NOMO-1 treated with DMSO at 0.1 percent for 48 hours (cell line): Measurements from ENCODE around the gene GDF10.

Experiments used
- DNase-seq: peaks from one replicate; lab custom pipeline; 2025; ENCODE audit not compliant: unreplicated experiment; lab: John Stamatoyannopoulos, UW

GDF10 gene

GRCh38 chr10:47291682-47292081, 8.3 kb upstream of the GDF10 start:
- DNase-seq: no peak

DNA sequence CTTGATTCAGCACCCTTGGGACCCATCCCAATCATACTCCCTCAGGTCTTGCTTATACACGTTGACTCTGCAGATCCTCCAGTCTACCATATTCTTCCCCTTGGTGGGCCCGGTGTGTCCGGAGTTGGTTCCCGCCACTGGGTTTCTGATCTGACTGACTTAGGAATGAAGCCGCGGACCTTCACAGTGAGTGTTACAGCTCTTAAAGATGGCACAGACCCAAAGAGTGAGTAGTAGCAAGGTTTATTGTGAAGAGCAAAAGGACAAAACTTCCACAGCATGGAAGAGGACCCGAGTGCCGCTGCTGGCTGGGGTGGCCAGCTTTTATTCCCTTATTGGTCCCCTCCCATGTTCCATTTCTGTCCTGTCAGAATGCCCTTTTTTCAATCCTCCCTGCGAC, 5.9 kb upstream of the GDF10 start:
- DNase-seq: no peak

DNA sequence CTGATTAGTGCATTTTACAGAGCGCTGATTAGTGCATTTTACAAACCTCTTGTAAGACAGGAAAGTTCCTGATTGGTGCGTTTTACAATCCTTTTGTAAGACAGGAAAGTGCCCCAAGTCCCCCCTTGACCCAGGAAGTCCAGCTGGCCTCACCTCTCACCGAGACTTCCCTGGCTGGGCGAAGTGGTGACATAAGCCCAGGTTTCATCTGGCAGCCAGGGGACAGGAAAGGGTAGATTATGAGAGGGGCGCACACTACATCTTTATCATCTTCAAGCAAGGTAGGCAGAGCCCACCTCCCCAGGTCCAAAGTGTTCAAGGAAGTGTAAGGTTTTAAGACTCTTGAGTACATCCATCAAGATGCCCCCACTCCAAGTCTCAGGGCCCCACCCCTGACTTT, 5.5 kb upstream of the GDF10 start:
- DNase-seq: no peak

DNA sequence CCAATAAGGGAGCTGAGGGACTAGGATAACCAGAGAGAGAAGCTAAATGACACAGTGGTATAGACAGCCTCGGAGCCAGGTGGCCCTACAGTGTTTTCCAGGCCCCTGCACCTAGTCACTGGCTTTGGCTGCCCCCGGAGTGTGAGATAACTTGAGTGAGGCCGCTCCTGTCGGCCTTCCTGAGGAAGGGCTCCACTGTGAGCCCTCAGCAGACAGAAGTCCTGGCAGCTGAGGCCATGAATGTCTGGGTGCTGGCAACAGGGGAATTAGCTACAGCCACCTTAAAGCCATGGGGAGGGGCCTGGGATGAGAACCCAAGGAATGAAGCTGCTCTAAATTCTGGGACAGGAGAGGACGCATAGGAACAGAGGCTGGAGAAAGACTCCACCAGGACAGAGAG, 4.6 kb upstream of the GDF10 start:
- DNase-seq: no peak

- no peak for DNase-seq
Observed at GRCh38 chr10:47296156-47296894, 3.7 kb upstream of the GDF10 start.

DNA sequence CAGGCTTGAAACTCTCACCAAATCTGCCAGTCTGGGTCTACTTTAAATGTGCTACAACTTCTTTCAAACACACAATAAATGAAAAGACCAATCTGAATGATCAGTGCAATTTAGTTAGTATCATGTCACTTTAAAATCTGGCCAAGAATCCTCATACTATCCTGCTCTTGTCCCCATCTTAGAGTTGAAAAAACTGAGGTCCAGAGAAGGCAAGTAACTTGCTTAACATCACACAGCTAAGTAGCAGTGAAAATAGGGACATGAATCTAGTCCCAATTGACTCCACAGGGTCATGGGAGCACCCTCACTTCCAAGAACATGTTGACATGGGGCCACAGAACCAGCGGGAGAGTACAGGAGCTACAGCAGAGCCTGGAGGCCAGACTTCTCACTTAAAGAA, 3.1 kb upstream of the GDF10 start:
- DNase-seq: no peak

DNA sequence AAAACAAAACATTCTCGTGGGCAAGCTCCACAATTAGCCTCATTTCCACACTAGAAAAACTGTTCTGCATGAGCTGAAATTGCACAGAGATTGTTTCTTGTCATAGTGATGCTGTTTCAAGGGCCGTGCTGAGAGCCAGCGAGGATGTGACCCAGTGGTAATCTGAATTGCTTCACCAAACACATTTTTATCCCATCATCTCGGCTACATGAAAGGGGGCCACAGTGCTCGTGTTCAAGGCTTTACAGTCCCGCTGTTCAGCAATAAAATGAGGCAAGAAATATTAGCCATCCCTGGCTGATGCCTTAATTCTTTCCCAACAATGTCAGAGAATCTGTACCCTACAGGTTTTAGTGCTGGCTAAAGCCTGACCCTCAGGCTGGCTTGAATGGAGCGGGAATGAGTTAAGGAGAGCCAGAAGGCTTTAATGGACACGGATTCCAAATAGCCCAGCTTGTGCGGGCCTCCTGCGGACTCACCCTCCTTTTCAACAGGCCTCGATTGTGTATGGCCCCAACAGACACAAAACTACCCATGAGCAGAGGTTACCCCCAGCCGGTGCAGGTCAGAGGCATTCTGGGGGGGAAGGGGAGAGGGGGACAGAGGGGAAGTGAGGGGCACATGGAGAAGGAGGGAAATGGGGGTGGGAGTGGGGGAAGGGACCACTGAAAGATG, 2.0 kb upstream of the GDF10 start:
- DNase-seq: no peak

GRCh38 chr10:47298715-47299114, 1.3 kb upstream of the GDF10 start:
- no peak for DNase-seq

GRCh38 chr10:47300429-47300931, 483 bp downstream of the GDF10 start:
- no peak for DNase-seq

DNA sequence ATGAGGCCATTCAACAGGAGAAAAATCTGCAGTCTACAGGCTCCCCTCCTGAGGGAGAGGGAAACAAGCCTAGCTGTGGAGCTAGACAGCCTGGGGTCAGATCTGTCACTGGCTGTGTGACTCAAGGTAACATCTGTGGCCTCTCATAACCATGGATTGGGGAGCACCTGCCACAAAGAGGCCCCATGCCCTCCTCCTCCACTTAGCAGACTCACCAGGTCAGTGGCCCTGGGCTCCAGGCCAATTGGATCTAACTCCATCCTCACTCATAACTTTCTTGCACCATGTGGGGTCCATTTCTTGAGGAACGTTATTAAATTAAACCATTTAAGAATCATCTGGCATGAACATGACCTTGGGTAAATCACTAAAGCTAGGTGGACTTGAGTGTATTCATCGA, 1.8 kb downstream of the GDF10 start:
- DNase-seq: no peak

GRCh38 chr10:47303105-47303504, 3.1 kb downstream of the GDF10 start:
- no peak for DNase-seq

GRCh38 chr10:47303866-47304265, 3.9 kb downstream of the GDF10 start:
- DNase-seq: no peak

DNA sequence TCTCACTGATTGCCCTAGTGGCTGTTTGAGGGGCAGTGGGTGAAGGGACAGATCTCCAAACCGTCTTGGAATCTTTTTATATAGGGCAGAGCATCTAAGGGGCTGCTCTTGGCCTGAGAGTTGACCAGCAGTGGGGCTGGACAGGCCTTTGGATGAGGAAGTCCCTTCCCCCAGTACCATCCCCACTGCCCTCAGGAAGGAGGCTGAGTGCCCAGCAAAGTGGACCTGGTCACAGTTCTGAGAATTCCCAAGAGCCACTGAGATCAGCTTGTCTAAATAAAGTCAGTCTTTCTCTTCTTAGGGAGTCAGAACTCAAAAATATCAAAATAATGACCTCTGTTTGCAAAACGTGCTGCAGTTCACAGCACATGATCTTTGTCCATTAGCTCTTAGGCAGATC, 5.6 kb downstream of the GDF10 start:
- DNase-seq: no peak

DNA sequence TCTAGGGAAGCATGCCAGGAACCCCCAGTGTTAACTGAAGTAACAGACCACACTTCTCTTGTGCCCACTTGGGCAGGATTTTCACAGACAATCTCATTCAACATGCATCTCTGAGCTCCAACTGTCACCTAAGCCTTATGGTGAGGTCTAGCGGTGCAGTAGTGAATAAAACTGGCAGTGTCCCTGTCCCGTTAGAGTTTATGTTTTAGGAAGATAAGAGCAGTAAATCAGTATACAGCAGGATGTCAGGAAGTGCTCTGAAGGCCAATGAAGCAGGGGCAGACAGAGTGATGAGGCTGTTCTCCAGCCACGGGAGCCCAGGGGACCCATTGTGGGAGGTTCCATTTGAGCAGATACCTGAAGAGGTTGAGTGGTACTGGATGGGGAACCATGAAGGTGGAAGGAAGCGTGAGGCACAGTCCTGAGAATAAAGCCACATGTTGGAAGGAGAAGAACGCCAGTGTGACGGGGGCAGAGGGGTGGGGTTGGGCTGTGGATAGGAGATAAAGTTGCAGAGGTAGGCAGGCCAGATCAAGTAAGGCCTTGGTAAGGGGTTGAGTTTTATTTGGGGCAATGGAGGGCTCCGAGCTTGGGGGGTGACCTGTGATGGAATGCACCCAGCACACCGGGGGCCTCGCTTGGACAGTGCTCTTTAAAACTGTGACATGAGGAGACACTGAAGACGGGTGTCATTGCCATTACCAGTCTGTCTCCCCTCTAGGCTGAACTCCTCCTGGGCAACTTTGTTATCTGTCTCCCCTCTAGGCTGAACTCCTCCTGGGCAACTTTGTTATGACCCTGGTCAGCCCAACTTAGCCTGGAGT, 6.6 kb downstream of the GDF10 start:
- no peak for DNase-seq

DNA sequence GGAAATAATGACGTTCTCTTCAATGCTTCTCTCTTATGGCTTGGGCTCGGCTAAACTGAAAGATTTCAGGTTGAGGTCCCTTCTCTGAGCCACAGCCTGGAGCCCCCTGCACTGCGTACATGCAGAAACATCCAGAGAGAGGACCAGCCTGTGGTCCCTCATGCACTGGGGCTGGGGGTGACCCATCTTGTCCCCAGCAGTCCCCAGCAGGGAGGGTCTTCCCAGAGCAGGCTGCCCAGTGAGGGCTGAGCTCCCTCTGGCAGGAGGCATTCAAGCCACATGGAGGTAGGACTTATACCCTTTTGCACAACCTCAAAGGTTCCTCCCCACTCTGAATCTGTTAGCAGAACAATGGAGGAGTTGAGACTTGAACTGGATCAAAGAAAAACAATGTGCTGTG, 7.4 kb downstream of the GDF10 start:
- no peak for DNase-seq

- DNase-seq: no peak
Observed at GRCh38 chr10:47308775-47309174, 8.8 kb downstream of the GDF10 start.

- no peak for DNase-seq
Observed at GRCh38 chr10:47309408-47310089, 9.6 kb downstream of the GDF10 start.

DNA sequence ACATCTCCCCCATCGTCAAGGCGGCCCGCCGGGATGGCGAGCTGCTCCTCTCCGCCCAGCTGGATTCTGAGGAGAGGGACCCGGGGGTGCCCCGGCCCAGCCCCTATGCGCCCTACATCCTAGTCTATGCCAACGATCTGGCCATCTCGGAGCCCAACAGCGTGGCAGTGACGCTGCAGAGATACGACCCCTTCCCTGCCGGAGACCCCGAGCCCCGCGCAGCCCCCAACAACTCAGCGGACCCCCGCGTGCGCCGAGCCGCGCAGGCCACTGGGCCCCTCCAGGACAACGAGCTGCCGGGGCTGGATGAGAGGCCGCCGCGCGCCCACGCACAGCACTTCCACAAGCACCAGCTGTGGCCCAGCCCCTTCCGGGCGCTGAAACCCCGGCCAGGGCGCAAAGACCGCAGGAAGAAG, 10.1 kb downstream of the GDF10 start:
- no peak for DNase-seq

- no peak for DNase-seq
Observed at GRCh38 chr10:47311193-47311931, 11.4 kb downstream of the GDF10 start.

- DNase-seq: peak; percentile 71
Observed at GRCh38 chr10:47311932-47312662, 12.1 kb downstream of the GDF10 start.
